Measurements from ENCODE around the gene BEND6.

Gene BEND6

GRCh38 chr6:56944661-56945060 is 10.2 kb upstream of the BEND6 start:
- Histone ChIP-seq H3K27ac (no peak overlapping the region), H3K4me3 (IDR thresholded peaks at IDR 0.05; ENCODE audit: insufficient read depth, low read depth, low read length) (no peak overlapping the region), H3K36me3 (ENCODE audit: insufficient read depth) (no peaks in the 10 kb centered on the region), H3K9ac (no peak overlapping the region), H3K79me2 (ENCODE audit: insufficient read depth, low read depth) (no peaks in the 10 kb centered on the region), H4K20me1 (ENCODE audit: insufficient read depth) (no peaks in the 10 kb centered on the region), H3K27me3 (ENCODE audit: insufficient read depth, low read depth) (no peaks in the 10 kb centered on the region), H2AFZ (ENCODE audit: low read depth) (no peak overlapping the region), H3K4me1 (ENCODE audit: low read depth, poor library complexity, severe bottlenecking) (no peaks in the 10 kb centered on the region), H3K4me2 (no peak overlapping the region)
- TF ChIP-seq, protein P1, sequence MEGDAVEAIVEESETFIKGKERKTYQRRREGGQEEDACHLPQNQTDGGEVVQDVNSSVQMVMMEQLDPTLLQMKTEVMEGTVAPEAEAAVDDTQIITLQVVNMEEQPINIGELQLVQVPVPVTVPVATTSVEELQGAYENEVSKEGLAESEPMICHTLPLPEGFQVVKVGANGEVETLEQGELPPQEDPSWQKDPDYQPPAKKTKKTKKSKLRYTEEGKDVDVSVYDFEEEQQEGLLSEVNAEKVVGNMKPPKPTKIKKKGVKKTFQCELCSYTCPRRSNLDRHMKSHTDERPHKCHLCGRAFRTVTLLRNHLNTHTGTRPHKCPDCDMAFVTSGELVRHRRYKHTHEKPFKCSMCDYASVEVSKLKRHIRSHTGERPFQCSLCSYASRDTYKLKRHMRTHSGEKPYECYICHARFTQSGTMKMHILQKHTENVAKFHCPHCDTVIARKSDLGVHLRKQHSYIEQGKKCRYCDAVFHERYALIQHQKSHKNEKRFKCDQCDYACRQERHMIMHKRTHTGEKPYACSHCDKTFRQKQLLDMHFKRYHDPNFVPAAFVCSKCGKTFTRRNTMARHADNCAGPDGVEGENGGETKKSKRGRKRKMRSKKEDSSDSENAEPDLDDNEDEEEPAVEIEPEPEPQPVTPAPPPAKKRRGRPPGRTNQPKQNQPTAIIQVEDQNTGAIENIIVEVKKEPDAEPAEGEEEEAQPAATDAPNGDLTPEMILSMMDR (conservative IDR thresholded peaks at IDR 0.05; ENCODE audit: low read depth, low read length) = no peak

- Histone ChIP-seq H3K36me3 (ENCODE audit: insufficient read depth) (0 out of 2 replicates have a peak, but pooled peaks cover 3% of the 10 kb centered on the region), H4K20me1 (ENCODE audit: insufficient read depth) (no peaks in the 10 kb centered on the region), H3K9ac (no peak overlapping the region), H3K4me1 (ENCODE audit: low read depth, poor library complexity, severe bottlenecking) (peaks cover 11% of the 10 kb centered on the region), H3K27ac (no peak overlapping the region), H3K27me3 (ENCODE audit: insufficient read depth, low read depth) (no peaks in the 10 kb centered on the region), H3K79me2 (ENCODE audit: insufficient read depth, low read depth) (peaks cover 5% of the 10 kb centered on the region; the same call in 1 of the 2 replicates), H3K4me2 (no peak overlapping the region), H2AFZ (ENCODE audit: low read depth) (no peak overlapping the region), H3K4me3 (IDR thresholded peaks at IDR 0.05; ENCODE audit: insufficient read depth, low read depth, low read length) (no peak overlapping the region)
- TF ChIP-seq, protein P1 (conservative IDR thresholded peaks at IDR 0.05; ENCODE audit: low read depth, low read length) = no peak
These were observed 8.5 kb upstream of the BEND6 start for GRCh38 chr6:56946368-56946767.

DNA sequence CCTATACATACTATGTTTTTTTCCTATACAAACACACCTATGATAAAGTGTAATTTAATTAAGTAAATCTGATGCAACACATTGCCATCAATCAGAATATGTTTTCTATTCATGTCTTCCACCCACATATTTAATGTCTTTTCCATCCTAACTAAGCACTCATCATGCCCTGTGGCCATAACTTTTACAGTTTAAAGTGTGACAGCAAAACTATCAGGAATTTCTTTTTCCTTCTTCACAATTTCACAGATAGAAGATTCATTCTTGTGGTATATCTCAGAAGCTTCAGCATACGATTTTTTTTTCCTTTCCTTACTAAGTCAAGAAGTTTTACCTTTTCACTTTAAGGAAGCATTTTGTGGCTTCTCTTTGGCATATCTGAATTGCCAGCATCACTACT is 7.0 kb upstream of the BEND6 start:
- Histone ChIP-seq H3K79me2 (ENCODE audit: insufficient read depth, low read depth) (peaks cover 21% of the 10 kb centered on the region), H3K27me3 (ENCODE audit: insufficient read depth, low read depth) (no peaks in the 10 kb centered on the region), H2AFZ (ENCODE audit: low read depth) (no peak overlapping the region), H3K4me1 (ENCODE audit: low read depth, poor library complexity, severe bottlenecking) (peaks cover 25% of the 10 kb centered on the region), H4K20me1 (ENCODE audit: insufficient read depth) (no peaks in the 10 kb centered on the region), H3K27ac (no peak overlapping the region), H3K4me2 (no peak overlapping the region), H3K4me3 (IDR thresholded peaks at IDR 0.05; ENCODE audit: insufficient read depth, low read depth, low read length) (no peak overlapping the region), H3K36me3 (ENCODE audit: insufficient read depth) (0 out of 2 replicates have a peak, but pooled peaks cover 3% of the 10 kb centered on the region), H3K9ac (no peak overlapping the region)
- TF ChIP-seq, protein P1 (conservative IDR thresholded peaks at IDR 0.05; ENCODE audit: low read depth, low read length) = no peak

- H3K36me3 ChIP-seq (ENCODE audit: insufficient read depth) = 0 out of 2 replicates have a peak, but pooled peaks cover 3% of the 10 kb centered on the region
- no peaks in the 10 kb centered on the region for H4K20me1 ChIP-seq (ENCODE audit: insufficient read depth)
- H3K79me2 ChIP-seq (ENCODE audit: insufficient read depth, low read depth) = peaks cover 34% of the 10 kb centered on the region
- no peak overlapping the region for H3K27ac ChIP-seq
- H3K27me3 ChIP-seq (ENCODE audit: insufficient read depth, low read depth) = no peaks in the 10 kb centered on the region
- TF ChIP-seq, protein P1 (conservative IDR thresholded peaks at IDR 0.05; ENCODE audit: low read depth, low read length) = no peak
- H3K9ac ChIP-seq = no peak overlapping the region
- H3K4me1 ChIP-seq (ENCODE audit: low read depth, poor library complexity, severe bottlenecking) = peaks cover 25% of the 10 kb centered on the region
- no peak overlapping the region for H3K4me3 ChIP-seq (IDR thresholded peaks at IDR 0.05; ENCODE audit: insufficient read depth, low read depth, low read length)
- no peak overlapping the region for H2AFZ ChIP-seq (ENCODE audit: low read depth)
- no peak overlapping the region for H3K4me2 ChIP-seq
These were observed 5.6 kb upstream of the BEND6 start for GRCh38 chr6:56949265-56949664.
